RWPE2 (cell line): ENCODE data around the gene AFG3L2.
A peak's percentile ranks its signal among the peaks of the same experiment; 100 is the strongest.

Experiments used
- ATAC-seq: fragments of 200-7000 bp; cut with Tn5 transposase; 3 replicates; pipeline ENCODE4 v1.9.1; 2021; ENCODE audit warnings: low read depth
- DNase-seq: peaks from one replicate; pipeline ENCODE4 v3.0.0-alpha.2; 2020; ENCODE audit warnings: low spot score
- H3K27ac ChIP-seq: fragments of 450-650 bp; 2 replicates; pipeline ENCODE4 v1.5.1; 2017; ENCODE audit warnings: mild to moderate bottlenecking; ENCODE audit not compliant: poor library complexity, severe bottlenecking
- H3K27me3 ChIP-seq: fragments of 250-450 bp; sonication (Bioruptor Pico); 2 replicates; pipeline ENCODE4 v1.5.1; 2021; ENCODE audit warnings: mild to moderate bottlenecking, moderate library complexity; ENCODE audit not compliant: insufficient read depth, poor library complexity, severe bottlenecking
- H3K36me3 ChIP-seq: fragments of 250-450 bp; sonication (Bioruptor Pico); 2 replicates; pipeline ENCODE4 v1.5.1; 2020; ENCODE audit warnings: low read depth, mild to moderate bottlenecking, moderate library complexity
- H3K4me1 ChIP-seq: fragments of 250-450 bp; sonication (Bioruptor Pico); 2 replicates; pipeline ENCODE4 v1.5.1; 2021; ENCODE audit warnings: mild to moderate bottlenecking, moderate library complexity; ENCODE audit not compliant: insufficient read depth, poor library complexity, severe bottlenecking
- H3K4me3 ChIP-seq: fragments of 250-450 bp; sonication (Bioruptor Pico); 2 replicates; pipeline ENCODE4 v1.5.1; 2021; ENCODE audit warnings: mild to moderate bottlenecking, moderate library complexity; ENCODE audit not compliant: severe bottlenecking
- H3K9me3 ChIP-seq: fragments of 250-450 bp; sonication (Bioruptor Pico); 2 replicates; pipeline ENCODE4 v1.5.1; 2021; ENCODE audit warnings: mild to moderate bottlenecking, moderate library complexity; ENCODE audit not compliant: severe bottlenecking
- CTCF ChIP-seq: fragments of 450-650 bp; IDR thresholded peaks from one replicate; pipeline ENCODE4 v1.5.1; 2017; ENCODE audit warnings: mild to moderate bottlenecking, moderate library complexity; ENCODE audit not compliant: poor library complexity, severe bottlenecking

The AFG3L2 gene

DNA sequence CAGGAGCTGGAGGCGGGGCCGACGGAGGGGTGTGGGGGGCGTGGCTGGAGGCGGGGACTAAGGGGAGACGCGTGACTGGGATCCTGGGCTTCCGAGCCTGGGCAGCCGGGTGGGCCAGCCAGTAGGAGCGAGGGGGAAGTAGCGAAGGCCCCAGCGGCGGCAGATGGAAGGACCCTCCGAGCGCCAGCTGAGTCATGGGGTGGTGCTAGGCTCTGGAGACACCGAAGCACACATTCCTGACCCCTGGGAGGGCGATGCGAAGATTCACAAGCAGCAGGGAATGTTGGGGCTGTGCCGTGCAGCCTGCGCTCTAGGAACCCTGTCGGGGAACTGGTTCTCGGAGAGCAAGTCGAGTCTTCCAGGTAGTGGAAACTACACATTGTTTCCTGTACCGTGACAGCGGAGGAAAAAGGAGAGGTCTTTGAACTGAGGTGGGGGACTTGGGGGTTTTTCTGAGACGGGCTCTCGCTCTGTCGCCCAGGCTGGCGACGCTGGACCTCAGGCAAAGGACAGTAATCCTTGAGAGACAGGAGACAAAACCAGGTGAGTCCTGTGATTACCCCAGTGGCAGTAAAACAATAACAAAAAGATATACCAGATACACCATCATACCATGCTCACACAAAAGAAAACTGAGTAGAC is 650 bp upstream of the AFG3L2 start:
- DNase-seq = no peak
- no peak for TF ChIP-seq CTCF

DNA sequence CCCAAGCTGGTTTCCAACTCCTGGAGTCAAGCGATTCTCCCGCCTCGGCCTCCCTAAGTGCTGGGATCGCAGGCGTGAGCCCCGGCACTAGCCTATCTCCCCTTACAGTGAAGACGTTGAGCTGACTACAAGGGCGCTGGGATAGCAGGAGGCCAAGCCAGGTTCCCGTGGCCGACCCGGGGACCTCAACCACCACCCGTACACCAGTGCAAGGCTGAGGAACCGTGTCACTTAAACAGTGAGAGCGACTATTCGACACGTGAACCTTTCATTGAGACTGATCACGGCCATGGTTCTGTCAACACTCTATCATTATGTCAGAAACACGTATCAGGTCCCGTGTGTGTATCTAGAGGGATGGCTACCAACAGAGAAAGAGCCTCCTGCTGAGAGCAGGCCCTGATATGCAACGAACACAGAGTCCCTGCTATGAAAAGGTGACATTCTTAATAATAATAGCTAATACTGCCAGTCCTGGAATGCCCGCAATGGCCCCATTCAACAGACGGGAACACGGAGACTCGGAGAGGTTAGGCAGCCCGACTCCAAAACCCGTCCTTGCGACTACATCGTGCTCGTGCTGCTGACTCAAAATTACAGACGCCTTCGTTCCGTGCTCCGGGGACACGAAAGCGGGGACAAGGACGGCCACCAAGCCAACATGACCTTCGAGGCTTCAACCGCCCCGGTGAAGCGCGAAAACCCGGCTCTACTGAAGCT is 833 bp downstream of the AFG3L2 start:
- no peaks in the 10 kb centered on the region for H3K27me3 ChIP-seq
- no peak for DNase-seq
- peaks cover 15% of the 10 kb centered on the region; the same call in 1 of the 2 replicates for H3K36me3 ChIP-seq
- H3K9me3 ChIP-seq = no peaks in the 10 kb centered on the region
- ATAC-seq = no peak
- H3K4me1 ChIP-seq = peaks cover 5% of the 10 kb centered on the region
- H3K27ac ChIP-seq = peak overlapping the region; percentile 81
- peak overlapping the region; percentile 58 for H3K4me3 ChIP-seq
- TF ChIP-seq CTCF = no peak

More for the DNA sequence above, 650 bp upstream of the AFG3L2 start:
- peak; percentile 74 for ATAC-seq
- peak overlapping the region; percentile 58 for H3K4me3 ChIP-seq
- H3K27ac ChIP-seq = peak overlapping the region; percentile 81
- no peaks in the 10 kb centered on the region for H3K27me3 ChIP-seq
- H3K9me3 ChIP-seq = no peaks in the 10 kb centered on the region
- H3K4me1 ChIP-seq = peaks cover 5% of the 10 kb centered on the region
- H3K36me3 ChIP-seq = peaks cover 9% of the 10 kb centered on the region; the same call in 1 of the 2 replicates

DNA sequence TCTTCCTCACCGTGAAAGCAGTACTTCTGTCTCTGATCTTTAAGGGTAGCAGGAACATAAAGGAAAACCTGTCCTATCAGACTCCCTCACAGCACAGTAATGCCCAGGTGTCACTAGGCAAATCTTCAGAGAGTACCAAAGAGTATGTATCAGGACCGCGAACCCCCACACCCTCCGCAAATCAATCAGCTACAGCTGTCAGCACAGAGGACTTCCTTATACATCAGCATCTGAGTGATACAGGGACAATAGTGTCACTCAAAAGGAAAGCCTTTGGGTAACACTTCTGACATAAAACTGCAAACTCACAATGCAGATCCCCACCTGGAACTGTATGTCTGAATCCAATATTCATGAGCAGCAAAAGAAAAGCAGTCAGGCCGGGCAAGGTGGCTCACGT is 2.6 kb downstream of the AFG3L2 start:
- Histone ChIP-seq H3K9me3 (no peaks in the 10 kb centered on the region), H3K36me3 (peaks cover 24% of the 10 kb centered on the region; the same call in 1 of the 2 replicates), H3K4me1 (peaks cover 5% of the 10 kb centered on the region), H3K27ac (no peak overlapping the region), H3K27me3 (no peaks in the 10 kb centered on the region), H3K4me3 (no peak overlapping the region)
- no peak for TF ChIP-seq CTCF
- ATAC-seq (no peak), DNase-seq (no peak)

DNA sequence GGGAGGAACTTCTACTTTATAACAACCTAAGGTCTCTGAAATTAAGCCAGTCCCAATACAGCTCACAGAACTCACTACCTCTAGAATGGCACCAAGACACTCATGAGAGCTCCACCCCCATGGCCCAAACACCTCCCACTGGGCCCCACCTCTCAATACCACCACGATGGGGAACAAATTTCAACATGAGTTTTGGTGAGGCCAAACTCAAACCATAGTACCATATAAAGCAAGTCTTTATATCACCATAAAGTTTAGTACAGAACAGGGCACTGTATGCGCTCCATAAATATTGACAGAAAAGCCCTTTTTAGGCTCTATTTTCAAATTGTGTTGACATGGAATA is 3.3 kb downstream of the AFG3L2 start:
- TF ChIP-seq CTCF = no peak
- no peak overlapping the region for H3K27ac ChIP-seq
- H3K36me3 ChIP-seq = peaks cover 31% of the 10 kb centered on the region
- H3K4me3 ChIP-seq = no peak overlapping the region
- no peaks in the 10 kb centered on the region for H3K9me3 ChIP-seq
- no peaks in the 10 kb centered on the region for H3K27me3 ChIP-seq
- no peak for ATAC-seq
- no peak for DNase-seq
- H3K4me1 ChIP-seq = peaks cover 5% of the 10 kb centered on the region

GRCh38 chr18:12373116-12373770 is 3.8 kb downstream of the AFG3L2 start:
- H3K4me1 ChIP-seq = peaks cover 5% of the 10 kb centered on the region
- TF ChIP-seq CTCF = no peak
- no peaks in the 10 kb centered on the region for H3K9me3 ChIP-seq
- peaks cover 32% of the 10 kb centered on the region for H3K36me3 ChIP-seq
- no peak for DNase-seq
- H3K27ac ChIP-seq = no peak overlapping the region
- no peak overlapping the region for H3K4me3 ChIP-seq
- ATAC-seq = no peak
- H3K27me3 ChIP-seq = no peaks in the 10 kb centered on the region
